ENCODE results near the gene CNGB1.

- TF ChIP-seq CTCF (IDR thresholded peaks at IDR 0.05) (no peak), POLR2AphosphoS5 (IDR thresholded peaks at IDR 0.05) (no peak)
These were observed 22.5 kb upstream of the CNGB1 start for GRCh38 chr16:57993438-57993837.

Data from prostate gland (tissue), 2 donors.